Adrenal gland (tissue), 5 donors: ENCODE data around the gene FBXO28.

Experiments
- POLR2A ChIP-seq, 2 donors: fragments of 450-650 bp; IDR thresholded peaks; one replicate each; pipeline ENCODE4 v1.6.1; 2017; ENCODE audit warnings: antibody characterized with exemption in 2 of 2, mild to moderate bottlenecking in 2 of 2, moderate library complexity in 1 of 2
- TF ChIP-seq, protein P1 (sequence below), 6 experiments: fragments of 450-650 bp in 4 of 6; fragments of 200-600 bp in 2 of 6; sonication (generic) in 1 of 6; IDR thresholded peaks; 1 replicate in 5 of 6; 2 replicates in 1 of 6; pipeline versions ENCODE4 v1.5.1 to v1.8.0; 2016 to 2021; ENCODE audit warnings: antibody characterized with exemption in 6 of 6, mild to moderate bottlenecking in 2 of 6, moderate library complexity in 1 of 6
- donor health status: DM: no; HTN: no; CAD: no.

GRCh38 chr1:224173523-224173922 is 59.6 kb downstream of the FBXO28 start:
- TF ChIP-seq, protein P1, sequence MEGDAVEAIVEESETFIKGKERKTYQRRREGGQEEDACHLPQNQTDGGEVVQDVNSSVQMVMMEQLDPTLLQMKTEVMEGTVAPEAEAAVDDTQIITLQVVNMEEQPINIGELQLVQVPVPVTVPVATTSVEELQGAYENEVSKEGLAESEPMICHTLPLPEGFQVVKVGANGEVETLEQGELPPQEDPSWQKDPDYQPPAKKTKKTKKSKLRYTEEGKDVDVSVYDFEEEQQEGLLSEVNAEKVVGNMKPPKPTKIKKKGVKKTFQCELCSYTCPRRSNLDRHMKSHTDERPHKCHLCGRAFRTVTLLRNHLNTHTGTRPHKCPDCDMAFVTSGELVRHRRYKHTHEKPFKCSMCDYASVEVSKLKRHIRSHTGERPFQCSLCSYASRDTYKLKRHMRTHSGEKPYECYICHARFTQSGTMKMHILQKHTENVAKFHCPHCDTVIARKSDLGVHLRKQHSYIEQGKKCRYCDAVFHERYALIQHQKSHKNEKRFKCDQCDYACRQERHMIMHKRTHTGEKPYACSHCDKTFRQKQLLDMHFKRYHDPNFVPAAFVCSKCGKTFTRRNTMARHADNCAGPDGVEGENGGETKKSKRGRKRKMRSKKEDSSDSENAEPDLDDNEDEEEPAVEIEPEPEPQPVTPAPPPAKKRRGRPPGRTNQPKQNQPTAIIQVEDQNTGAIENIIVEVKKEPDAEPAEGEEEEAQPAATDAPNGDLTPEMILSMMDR (IDR thresholded peaks at IDR 0.05): no peak
- TF ChIP-seq POLR2A (IDR thresholded peaks at IDR 0.05): no peak
